H1 (cell line): ENCODE data around the gene SEMA5B. TPM values are rescaled to one million over a fixed set of nuclear protein-coding genes. Genes with fewer than 3 reads are reported as not detected.

ENCODE experiments used
- ASH2L ChIP-seq: fragments of 200-600, 300-600 bp; sonication (generic); IDR thresholded peaks from one replicate; pipeline ENCODE4 v1.7.1; 2017; ENCODE audit warnings: low read length
- MAFK ChIP-seq: IDR thresholded peaks from 2 replicates; pipeline ENCODE4 v1.6.1; 2012; ENCODE audit warnings: low read depth, mild to moderate bottlenecking, improper control_type of control experiment, low read length
- POLR2AphosphoS5 ChIP-seq: IDR thresholded peaks from 2 replicates; pipeline ENCODE4 v1.6.1; 2011; ENCODE audit warnings: low read depth, low read length
- RXRA ChIP-seq: IDR thresholded peaks from 2 replicates; pipeline ENCODE4 v1.6.1; 2011; ENCODE audit warnings: low read depth, mild to moderate bottlenecking, low read length, moderate library complexity; ENCODE audit not compliant: insufficient read depth
- polyA plus RNA-seq, 7 experiments: library from polyadenylated mRNA; depleted of rRNA in 3 of 7; stranded (reverse) in 5 of 7; unstranded in 2 of 7; fragments of >200 nt in 5 of 7; fragments of 200-250 nt in 2 of 7; gene quantifications; 1 replicate in 5 of 7; 2 replicates in 1 of 7; 4 replicates in 1 of 7; pipeline versions ENCODE4 v1.2.1 to v1.2.3, GENCODE V29; 2011 to 2013; ENCODE audit warnings: missing spikeins in 2 of 7, mixed read lengths in 2 of 7
- total RNA-seq: library from RNA; stranded (reverse); fragmentation: NEBNext Ultra II Directional; extraction: Animal tissue kit (Norgen Biotek cat#: 25700); gene quantifications from 2 replicates; pipeline ENCODE4 v1.2.1, GENCODE V29; 2021
- TF ChIP-seq, protein P1 (sequence below): IDR thresholded peaks from 2 replicates; pipeline ENCODE4 v1.6.1; 2012; ENCODE audit warnings: inconsistent platforms

SEMA5B gene
- total and polyA plus RNA-seq, 2 of the 8 experiments (the other 6 are each of a cell fraction or from before 2014, with no cell fraction given) = 13.1 to 22.4 TPM

- TF ChIP-seq MAFK (no peak), ASH2L (peak; percentile 38), POLR2AphosphoS5 (0 out of 2 replicates have a peak, but pooled peaks have one; percentile 22), RXRA (no peak)
- TF ChIP-seq, protein P1, sequence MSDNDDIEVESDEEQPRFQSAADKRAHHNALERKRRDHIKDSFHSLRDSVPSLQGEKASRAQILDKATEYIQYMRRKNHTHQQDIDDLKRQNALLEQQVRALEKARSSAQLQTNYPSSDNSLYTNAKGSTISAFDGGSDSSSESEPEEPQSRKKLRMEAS = 0 out of 2 replicates have a peak, but pooled peaks have one; percentile 29
- TF ChIP-seq, all 59 proteins: peak for 8
Measured at GRCh38 chr3:123025642-123026521, 1.7 kb downstream of the SEMA5B start (continued).
